Heart left ventricle (tissue), 13 donors: ENCODE measurements around the gene GANAB.

Source experiments
- POLR2A ChIP-seq, 2 donors: fragments of 450-650 bp; IDR thresholded peaks; one replicate each; pipeline ENCODE4 v1.6.1; 2017; ENCODE audit warnings: antibody characterized with exemption in 2 of 2, mild to moderate bottlenecking in 2 of 2, moderate library complexity in 2 of 2
- TF ChIP-seq, protein P1 (sequence below), 12 donors: fragments of 200-600 bp; sonication (generic) in 4 of 12; IDR thresholded peaks; one replicate each; pipeline versions ENCODE4 v1.5.0 to v1.8.0; 2018 to 2022; ENCODE audit warnings: antibody characterized with exemption in 12 of 12, mild to moderate bottlenecking in 5 of 12
- donor health status: ischemic (EF 13 %, LVEDD 7.1; RV severe dilation, severe dysfunction).
- donor health status: DM: no; HTN: yes; CAD: no.
- donor health status: DM: no; HTN: no; CAD: no.
- donor health status: ischemic (EF 25% LVEDD 6.9; RV normal size, moderate dysfunction).
- donor health status: ischemic (EF 25% LVEDD 5.7; RV mildly dilated, moderate dysfunction).
- donor health status: ischemic (EF 35%, LVEDD 5.7; RV mildly dilated, moderate dysfunction).
- donor health status: nonischemic (EF 11% LVEDD 7.7; RV severe dilation, severe dysfunction).
- donor health status: DM: yes; HTN: yes; CAD: no.
- donor health status: PGD.
- donor health status: ischemic (EF 29% LVEDD 5.4; RV normal size, mild dysfunction).
- donor health status: nonischemic (EF 23%, LVEDD 6.1; RV moderate dilation, normal function).

DNA sequence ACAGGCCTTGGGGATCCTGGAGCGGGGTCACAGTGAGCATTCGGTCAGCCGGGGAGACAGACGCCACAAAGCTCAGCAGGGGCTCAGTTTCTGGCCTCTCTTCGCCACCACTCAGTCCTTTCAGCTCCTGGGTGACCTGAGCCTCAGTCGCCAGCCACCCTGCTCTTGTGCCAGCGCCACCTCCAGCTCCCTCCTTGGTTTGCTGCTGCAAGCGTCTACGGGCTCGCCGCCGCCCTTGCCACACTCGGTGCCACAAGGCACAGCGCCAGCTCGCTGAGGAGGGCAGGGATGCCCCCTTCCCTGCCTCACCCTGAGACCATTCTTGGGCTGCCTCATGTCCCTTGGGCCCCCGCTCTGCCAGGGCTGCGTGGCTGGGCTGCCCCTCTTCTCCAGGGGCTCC lies 71.3 kb downstream of the GANAB start:
- TF ChIP-seq POLR2A (IDR thresholded peaks at IDR 0.05): no peak
- TF ChIP-seq, protein P1, sequence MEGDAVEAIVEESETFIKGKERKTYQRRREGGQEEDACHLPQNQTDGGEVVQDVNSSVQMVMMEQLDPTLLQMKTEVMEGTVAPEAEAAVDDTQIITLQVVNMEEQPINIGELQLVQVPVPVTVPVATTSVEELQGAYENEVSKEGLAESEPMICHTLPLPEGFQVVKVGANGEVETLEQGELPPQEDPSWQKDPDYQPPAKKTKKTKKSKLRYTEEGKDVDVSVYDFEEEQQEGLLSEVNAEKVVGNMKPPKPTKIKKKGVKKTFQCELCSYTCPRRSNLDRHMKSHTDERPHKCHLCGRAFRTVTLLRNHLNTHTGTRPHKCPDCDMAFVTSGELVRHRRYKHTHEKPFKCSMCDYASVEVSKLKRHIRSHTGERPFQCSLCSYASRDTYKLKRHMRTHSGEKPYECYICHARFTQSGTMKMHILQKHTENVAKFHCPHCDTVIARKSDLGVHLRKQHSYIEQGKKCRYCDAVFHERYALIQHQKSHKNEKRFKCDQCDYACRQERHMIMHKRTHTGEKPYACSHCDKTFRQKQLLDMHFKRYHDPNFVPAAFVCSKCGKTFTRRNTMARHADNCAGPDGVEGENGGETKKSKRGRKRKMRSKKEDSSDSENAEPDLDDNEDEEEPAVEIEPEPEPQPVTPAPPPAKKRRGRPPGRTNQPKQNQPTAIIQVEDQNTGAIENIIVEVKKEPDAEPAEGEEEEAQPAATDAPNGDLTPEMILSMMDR (IDR thresholded peaks at IDR 0.05): no peak
